HG02973 (cell line): ENCODE results near the gene CINP.
A peak's percentile ranks its signal among the peaks of the same experiment; 100 is the strongest.

Experiments used
- ATAC-seq: cut with Tn5 transposase; IDR thresholded peaks from one replicate; pipeline ENCODE4 v1.9.1; 2021; ENCODE audit warnings: moderate library complexity; ENCODE audit not compliant: unreplicated experiment

CINP gene

DNA sequence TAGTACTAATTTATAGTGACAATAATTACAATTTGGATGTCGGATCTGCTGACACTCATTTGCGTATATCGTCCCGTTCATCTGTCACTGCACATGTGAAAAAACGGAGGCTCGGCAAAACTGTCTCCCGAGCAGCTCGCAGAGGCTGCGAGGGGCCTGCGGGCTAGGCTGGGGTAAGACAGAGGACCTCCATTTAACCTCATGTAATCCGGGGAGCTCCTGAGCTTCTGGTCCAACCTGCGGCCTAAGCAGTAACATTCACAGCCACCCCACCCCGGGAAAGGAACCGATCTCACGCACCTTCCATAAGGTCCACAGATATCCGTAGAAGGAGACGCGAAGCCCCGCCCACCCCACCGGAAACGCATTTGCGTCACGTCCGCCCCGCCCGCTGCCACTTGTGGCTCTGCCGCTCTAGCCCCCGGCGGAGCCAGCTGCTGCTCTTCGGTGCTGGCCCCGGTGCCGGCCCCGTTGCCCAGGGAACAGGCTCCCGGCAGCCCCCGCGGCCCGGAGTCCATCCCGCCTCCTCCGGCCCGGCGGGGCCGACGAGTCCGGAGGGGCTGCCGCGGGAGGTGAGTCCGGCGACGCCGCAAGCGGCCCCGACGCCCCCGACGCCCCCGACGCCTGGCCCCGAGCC lies at the start of gene CINP, which contains the start of gene TECPR2:
CINP (minus strand) TSS at position 346 of the 637 bp plus-strand sequence; CDS start at position 307, 39 bp downstream.
TECPR2 (plus strand) TSS at position 397 of the 637 bp plus-strand sequence. CDS start 13,781 bp downstream, outside the sequence.
- peak; percentile 89 for ATAC-seq

DNA sequence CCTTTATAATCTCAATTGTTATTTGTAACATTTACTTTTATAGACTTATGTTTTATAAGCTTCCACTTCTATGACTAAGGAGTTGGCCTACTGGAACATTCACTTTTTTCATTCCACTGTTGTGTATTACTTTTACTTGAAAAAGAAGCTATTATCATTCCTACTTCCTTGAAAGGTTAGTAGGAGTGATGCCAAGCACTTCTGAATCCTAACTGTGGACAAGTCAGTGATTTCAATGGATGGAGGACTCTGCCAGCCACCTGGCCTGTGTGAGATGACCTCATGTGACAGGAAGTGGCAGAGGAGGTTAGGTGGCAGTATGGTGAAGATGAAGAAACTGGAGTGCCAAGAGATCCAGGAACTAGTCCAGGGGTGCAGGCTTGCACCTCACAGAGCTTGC lies 46.0 kb upstream of the CINP start:
- no peak for ATAC-seq

DNA sequence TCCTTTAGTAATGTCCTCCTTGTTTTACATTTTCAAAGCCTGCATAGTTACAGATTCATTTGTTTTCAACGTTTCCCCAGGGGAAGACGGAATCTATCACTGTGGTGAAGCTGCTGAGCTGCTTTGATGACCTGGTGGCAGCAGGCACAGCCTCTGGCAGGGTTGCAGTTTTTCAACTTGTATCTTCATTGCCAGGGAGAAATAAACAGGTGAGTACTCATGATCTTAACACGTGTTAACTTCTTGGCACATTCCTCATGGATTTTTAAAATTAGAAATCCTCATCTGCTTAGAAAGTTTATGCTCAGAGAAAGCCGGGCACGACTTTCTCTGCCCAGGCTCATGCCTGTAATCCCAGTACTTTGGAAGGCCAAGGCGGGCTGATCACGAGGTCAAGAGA lies 44.6 kb upstream of the CINP start:
- no peak for ATAC-seq

DNA sequence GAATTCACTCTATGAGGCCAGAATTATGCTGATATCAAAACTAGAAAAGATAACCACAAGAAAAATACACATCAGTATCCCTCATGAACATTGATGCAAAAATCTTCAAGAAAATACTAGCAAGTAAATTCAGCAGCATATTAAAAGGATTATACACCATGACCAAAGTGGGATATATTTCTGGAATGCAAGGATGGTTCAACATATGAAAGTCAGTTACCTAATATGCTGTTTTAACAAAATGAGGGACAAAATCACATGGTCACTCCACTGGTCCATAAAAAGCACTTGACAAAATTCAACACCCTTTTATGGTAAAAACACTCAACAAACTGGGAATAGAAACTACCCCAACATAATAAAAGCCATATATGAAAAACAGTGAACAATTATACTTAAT lies 40.3 kb upstream of the CINP start:
- no peak for ATAC-seq

DNA sequence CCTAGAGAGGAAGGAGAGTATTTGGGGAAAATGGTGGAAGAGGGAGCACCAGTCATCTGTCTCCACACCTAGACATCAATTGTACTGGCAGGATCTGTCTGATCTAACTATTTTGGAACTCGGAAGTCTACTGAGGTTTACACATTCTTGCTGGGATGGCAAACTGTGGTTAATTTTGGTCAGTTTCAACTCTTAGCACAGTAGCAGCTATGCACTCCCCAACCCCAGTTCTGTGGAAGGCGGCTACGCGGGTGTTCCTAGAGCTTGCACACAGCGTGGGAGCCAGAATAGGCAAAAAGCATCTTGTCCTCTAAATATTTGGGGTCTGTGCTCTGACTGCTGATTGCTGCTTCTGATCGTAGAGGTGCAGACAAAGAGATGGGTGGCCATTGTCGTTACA lies 33.8 kb upstream of the CINP start:
- no peak for ATAC-seq

DNA sequence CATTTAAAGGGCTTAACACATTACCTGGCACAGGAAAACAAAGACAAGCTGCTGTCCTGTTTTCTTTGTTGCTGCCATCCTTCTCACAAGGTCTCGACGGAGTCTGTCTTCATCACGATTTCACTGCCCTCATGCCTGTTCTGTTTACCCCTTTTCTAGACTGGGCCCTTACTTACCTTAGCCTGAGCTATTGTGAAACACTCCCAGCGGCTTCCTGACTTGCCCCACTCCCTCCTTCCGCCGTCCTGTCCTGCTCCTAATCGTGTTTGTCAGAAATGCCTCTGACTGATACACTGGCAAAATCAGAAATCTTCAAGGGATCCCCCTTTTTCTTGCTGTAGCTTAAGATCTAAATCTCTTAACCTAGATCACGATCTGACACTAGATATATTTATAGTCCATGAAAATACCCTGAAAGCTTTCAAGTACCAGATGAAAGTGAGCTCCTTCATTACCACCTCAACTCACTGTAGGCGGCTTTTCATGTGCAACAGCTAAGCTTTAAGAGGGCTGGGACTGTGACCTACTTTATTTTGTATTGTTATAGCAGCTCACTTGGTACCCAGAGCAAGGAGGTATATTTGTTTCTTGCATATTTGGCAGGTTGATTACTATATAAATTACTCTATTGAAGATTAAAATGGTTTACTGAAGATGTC lies 32.2 kb upstream of the CINP start:
- ATAC-seq = no peak

DNA sequence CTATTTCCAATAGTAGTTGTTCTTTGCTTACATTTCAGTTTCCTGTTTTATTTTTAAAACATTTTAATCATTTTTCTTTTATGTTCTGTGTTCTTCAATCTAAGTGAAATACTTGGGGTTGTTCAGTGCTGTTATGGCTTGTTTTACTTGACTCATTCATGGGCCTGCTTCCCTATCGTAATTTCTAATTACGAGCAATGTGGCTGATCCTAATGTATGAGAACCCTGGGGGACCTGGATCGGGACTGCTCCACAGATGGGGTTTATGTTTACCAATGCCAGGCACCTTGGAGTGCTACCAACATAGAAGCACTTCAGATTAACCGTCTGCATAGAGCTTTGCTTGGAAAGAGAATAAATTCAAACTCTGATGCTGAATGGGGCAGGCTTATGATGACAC lies 29.8 kb upstream of the CINP start:
- ATAC-seq = no peak

DNA sequence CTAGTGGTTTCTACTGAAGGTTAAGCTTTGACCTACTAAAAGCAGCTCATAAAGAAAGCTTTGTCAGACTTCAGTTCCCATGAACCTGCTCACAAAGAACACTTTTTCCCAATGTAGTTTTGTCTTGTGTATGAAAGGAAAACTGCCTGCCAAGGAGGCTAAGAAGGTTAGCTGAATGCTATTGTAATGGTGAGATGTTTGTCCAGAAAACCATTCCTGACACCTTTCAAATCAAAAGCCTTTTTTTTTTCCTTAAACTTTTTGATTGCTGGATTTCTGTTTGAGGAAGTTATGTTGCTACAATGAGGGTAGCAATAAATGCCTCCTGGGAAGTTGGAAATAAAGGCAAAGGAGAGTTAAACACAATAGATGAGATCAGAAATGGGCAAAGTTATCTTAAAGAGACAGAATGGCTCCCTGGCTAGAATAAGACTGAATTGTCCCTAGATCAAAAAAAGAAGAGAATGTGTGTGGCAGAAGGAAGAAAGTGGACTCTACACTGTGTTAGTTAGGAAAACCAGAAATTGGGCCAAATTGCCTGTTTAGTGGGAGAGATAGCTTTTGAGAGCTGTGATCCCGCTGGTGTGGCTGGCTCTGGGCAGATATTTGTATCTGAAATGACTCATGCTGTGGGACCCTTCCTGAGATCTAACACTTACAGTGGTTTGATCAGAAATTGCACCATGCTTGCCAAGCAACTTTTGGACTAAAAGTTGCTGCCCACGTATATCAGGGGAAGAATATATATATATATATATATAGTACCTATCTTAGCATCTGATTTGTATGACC lies 27.6 kb upstream of the CINP start:
- ATAC-seq = no peak

DNA sequence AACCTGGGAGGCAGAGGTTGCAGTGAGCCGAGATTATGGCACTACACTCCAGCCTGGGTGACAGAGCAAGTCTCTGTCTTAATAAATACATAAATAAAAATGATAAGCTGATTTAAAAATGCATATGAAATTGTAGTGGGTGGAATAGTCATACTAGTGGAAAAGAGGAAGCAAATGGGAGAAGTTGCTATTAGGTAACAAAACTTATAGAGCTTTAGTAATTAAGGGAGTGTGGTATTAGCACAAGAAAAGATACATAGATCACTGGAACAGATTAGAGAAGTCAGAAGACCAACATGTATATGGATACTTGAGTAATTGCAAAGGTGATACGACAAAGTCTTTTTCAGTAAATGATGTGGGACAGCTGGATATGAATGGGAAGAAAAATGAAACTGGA lies 26.6 kb upstream of the CINP start:
- ATAC-seq = no peak

DNA sequence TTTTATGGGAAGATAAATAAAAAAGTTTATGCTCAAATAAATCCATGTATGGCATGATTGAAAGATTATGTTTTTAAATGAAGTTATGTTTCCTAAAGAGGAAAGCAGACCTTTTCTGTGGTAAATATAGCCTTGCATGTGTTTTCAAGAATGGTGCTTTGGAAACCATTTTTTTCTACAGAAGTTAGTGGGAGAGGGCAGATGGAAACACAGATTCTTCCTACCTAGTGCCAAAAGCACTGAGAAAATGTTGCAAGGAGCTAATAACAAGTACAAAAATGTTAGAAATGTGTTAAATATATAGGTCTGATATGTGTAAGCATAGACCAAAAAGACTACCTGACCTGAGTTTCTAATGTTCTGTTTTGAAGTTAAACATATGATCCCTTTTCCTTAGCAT lies 24.4 kb upstream of the CINP start:
- no peak for ATAC-seq

DNA sequence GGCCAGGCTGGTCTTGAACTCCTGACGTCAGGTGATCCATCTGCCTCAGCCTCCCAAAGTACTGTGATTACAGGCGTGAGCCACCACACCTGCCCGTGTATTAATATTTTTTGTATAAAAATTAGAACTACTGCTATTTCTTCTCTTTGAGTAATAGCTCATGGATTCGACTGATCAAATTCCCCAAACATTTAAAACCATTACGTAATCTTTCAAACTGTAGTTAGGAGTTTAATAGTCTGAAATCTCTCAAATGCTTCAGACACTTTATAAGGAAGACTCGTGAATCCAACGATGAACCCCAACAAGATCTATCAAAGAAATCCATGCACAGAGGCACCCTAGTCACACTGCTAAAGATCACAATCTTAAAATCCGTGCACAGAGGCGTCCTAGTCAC lies 16.1 kb upstream of the CINP start:
- ATAC-seq = no peak

DNA sequence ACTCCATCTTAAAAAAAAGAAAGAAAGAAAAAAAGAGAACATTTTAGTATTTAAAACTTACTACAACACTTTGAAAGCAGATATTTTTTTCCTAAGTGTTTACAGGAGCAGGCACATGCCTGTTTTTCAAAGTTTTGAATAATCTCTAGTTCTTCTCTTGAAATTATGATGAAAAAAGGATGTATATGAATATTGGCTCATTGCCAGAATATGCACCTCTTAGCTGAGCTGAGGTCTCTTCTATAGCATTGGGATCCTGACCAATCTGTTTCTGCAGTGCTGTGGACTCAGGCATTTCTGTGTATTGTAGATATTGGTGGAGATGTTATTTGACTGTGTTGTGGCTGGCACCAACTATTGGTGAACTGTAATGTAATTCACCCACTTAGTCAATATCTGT lies 15.0 kb upstream of the CINP start:
- no peak for ATAC-seq

DNA sequence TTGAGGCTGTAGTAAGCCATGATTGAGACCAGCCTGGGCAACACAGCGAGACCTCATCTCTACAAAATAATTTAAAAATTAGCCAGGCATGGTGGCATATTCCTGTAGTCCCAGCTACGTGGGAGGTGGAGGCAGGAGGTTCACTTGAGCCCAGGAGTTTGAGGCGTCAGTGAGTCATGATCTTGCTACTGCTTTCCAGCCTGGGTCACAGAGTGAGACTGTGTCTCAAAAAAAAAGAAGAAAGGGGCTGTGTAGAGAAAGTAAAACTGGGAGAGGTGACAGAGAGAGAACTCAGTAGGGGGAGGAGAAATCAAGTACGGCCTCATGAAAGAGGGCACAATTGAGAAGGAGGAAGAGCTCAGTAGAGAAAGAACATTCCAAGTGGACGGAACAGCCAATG lies 12.4 kb upstream of the CINP start:
- no peak for ATAC-seq

DNA sequence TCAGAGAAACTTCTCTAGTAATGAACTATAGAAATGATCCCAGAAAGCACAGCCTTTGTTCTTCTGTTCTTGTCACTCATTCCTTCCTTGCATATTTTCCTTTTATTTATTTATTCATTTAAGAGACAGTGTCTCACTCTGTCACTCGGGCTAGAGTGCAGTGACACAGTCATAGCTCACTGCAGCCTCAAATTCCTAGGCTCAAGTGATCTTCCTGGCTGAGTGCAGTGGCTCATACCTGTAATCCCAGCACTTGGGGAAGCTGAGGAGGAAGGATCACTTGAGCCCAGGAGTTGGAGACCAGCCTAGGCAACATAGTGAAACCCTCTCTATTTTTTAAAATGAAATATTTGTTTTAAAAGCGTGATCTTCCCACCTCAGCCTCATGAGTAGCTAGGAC lies 11.6 kb upstream of the CINP start:
- no peak for ATAC-seq

DNA sequence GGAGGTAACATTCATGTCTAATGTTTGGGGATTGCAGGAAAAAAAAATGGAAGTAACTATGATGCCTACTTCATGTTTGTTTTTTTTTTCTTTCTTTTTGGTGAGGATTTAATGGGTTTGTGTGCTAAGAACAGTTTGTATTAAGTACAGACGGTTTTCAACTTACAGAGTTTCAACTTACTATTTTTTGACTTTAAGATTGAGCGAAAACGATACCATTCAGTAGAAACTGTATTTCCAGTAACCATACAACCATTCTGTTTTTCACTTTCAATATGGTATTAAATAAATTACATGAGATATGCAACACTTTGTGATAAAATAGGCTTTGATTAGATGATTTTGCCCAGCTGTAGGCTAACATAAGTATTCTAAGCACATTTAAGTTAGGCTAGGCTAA lies 10.4 kb upstream of the CINP start:
- no peak for ATAC-seq

DNA sequence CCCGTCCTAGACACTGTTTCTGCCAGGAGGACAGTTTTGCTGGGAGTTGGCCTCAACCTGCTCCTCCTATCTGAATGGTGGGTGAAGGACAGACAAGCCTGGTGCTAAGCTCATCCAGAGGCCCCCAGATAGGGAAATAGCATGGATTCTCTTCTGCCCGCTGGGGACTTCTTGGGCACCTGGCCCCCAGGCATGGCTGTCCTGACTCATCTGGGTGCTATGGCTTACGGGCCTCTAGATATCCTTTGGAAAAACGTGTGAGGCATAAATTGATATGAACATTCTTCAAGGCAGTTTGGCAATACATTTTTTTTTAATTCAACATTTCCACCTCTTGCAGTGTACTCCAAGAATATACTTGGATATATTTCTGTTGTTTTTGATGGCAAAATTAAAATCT lies 8.7 kb upstream of the CINP start:
- no peak for ATAC-seq

DNA sequence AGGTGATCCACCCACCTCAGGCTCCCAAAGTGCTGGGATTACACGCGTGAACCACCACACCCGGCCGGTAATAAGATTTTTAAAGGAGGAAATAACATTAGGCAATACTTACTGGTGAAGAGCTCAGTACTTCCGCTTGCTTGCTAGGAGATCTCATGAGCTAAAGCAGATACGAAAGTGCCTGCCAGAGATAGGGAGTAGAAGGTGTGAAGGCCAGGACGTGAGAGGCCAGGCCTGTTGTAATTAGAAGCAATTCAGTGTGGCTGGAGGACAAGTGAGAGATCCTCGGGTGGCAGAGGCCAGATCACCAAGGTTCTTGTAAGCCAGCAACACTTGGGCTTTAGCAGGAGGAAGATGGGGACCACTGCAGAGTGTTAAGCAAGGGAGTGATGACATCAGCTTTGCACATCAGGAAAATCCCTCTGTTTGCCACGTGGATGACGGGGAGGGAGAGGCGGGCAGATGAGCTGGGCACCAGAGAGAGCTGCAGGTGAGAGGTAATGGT lies 7.7 kb upstream of the CINP start:
- ATAC-seq = no peak

DNA sequence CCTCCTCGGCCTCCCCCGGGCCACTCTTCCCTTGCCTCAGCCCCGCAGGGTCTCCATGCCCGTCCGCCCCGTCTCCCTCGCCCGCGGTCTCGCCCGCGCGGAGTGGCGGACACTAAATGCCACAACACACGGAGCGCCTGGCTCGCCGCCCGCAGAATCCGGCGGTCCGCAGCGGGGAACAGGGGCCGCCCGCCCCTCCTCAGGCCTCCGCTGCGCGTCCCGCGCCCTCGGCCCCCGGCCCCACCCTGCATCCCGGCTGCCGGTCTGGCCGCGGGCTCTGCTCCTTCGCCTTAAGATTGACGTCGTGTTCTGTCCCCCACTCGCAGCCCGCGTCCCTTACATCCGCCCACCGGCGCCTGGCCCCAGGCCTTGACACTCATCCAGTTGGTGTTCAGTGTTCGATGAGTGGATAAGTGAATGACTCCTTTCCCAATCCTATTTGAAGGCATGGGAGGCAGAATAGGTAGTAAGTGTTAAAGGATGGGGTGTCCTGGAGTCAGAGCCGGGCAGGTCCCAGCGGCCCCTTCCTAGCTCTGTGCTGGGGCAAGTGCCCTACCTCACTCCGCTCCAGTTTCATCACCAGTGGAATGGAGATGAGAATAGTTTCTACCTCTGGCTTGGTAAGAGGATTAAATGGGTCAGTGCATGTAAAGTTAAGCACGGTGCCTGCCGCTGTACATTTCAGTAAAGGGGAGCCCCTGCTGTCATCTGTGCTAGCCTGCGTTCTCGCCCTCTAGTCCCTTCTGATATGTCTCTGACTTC lies 673 bp upstream of the CINP start:
- ATAC-seq = peak; percentile 3

DNA sequence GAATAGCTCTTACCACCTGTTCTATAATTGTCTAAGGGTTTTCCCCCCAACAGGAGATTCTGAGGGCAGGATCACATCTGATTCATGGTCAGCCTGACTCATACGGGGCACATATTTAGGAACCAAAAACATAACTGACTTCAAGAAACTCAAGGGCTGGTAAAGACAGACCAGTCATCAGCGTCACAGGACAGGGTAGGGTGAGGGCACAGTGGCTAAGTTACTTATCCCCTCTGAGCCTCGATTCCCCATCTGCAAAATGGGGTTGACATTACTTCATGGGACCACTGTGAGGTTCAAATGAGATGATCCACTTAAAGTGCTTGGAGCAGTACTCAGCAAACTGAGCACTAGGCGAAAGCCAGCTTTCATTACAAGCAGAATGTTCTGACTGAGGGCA lies 606 bp downstream of the CINP start:
- ATAC-seq = peak; percentile 35

DNA sequence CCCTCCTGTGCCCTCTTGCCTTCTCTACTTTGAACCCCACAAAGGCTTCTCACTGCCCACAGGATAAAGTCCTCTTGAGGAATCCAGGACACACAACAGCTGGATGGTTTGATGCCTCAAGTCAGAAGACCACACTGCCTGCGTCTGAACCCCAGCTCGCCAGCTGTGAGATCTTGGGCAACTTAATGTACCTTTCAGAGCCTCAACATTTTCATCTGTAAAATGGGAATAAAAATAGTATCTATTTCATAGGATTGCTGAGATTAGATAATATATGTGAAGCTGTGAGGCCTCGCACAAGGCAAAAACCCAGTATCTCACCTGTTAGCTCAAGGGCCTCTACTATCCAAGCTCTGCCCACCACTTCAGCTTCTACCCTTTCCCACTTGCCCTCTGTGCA lies 2.3 kb downstream of the CINP start:
- no peak for ATAC-seq

DNA sequence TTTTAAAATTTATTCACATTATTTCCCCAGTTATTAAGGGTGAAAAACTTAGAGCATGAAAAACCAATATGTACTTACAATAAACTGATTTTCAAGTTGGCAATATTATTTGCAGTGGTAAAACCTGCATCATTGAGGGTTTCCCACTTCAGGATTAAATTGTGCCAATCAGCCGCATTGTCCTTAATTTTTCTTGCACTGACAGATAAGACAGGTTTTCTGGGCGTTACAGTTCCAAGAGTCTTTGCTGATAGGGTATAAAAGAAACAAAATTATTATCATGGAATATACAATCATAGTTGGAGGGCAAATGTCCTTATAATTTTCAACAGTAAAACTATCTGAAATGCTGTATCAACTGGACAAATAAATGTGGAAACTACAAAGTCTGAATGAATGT lies 3.3 kb downstream of the CINP start:
- no peak for ATAC-seq
